CD14-positive monocyte (primary cell): ENCODE measurements around the gene CCL22. TPM values are rescaled to one million over a fixed set of nuclear protein-coding genes. Genes with fewer than 3 reads are reported as not detected.

ENCODE experiments used
- DNase-seq, 3 donors: peaks; one replicate each; pipeline ENCODE4 v3.0.0-alpha.2; 2011 to 2022
- H2AFZ ChIP-seq: 2 replicates; pipeline ENCODE4 v1.6.0; 2012; ENCODE audit warnings: mild to moderate bottlenecking, low read depth, low read length, inconsistent platforms; ENCODE audit not compliant: insufficient read depth, poor library complexity, severe bottlenecking
- H3K27ac ChIP-seq, 2 donors: 1 replicate in 1 of 2; 2 replicates in 1 of 2; pipeline ENCODE4 v1.5.1; 2012 to 2013; ENCODE audit warnings: low read length in 2 of 2, control low read depth in 1 of 2, inconsistent platforms in 1 of 2, low read depth in 1 of 2, mild to moderate bottlenecking in 1 of 2
- H3K27me3 ChIP-seq, 2 donors: one replicate each; pipeline versions ENCODE4 v1.6.0 to v1.6.1; 2011 to 2013; ENCODE audit warnings: low read length in 2 of 2; ENCODE audit not compliant: control insufficient read depth in 2 of 2, insufficient read depth in 2 of 2
- H3K36me3 ChIP-seq, 2 donors: replicated peaks in 1 of 2; 1 replicate in 1 of 2; 2 replicates in 1 of 2; pipeline versions ENCODE4 v1.5.1 to v1.6.1; 2012 to 2013; ENCODE audit warnings: low read length in 2 of 2, control low read depth in 1 of 2, inconsistent platforms in 1 of 2, mild to moderate bottlenecking in 1 of 2; ENCODE audit not compliant: insufficient read depth in 2 of 2, control insufficient read depth in 1 of 2
- H3K4me1 ChIP-seq, 2 donors: 1 replicate in 1 of 2; 2 replicates in 1 of 2; pipeline versions ENCODE4 v1.5.1 to v1.6.1; 2012 to 2013; ENCODE audit warnings: low read length in 2 of 2, control low read depth in 1 of 2, inconsistent platforms in 1 of 2, mild to moderate bottlenecking in 1 of 2, moderate library complexity in 1 of 2; ENCODE audit not compliant: insufficient read depth in 2 of 2, control insufficient read depth in 1 of 2
- H3K4me2 ChIP-seq: replicated peaks from 2 replicates; pipeline ENCODE3; 2012; ENCODE audit warnings: low read length, moderate library complexity, mild to moderate bottlenecking; ENCODE audit not compliant: poor library complexity, severe bottlenecking; ENCODE audit errors: extremely low read depth
- H3K4me3 ChIP-seq, 3 experiments: fragments of 200-600 bp in 1 of 3; sonication (generic) in 1 of 3; replicated peaks in 1 of 3; 1 replicate in 2 of 3; 2 replicates in 1 of 3; pipeline ENCODE4 v1.5.1; 2011 to 2013; ENCODE audit warnings: low read length in 3 of 3, mild to moderate bottlenecking in 3 of 3, control low read depth in 2 of 3, low read depth in 2 of 3, inconsistent platforms in 1 of 3, moderate library complexity in 1 of 3
- H3K79me2 ChIP-seq: 2 replicates; pipeline ENCODE4 v1.6.0; 2012; ENCODE audit warnings: mild to moderate bottlenecking, control low read depth, inconsistent platforms, low read length, moderate library complexity; ENCODE audit not compliant: insufficient read depth
- H3K9ac ChIP-seq: 2 replicates; pipeline ENCODE4 v1.6.0; 2017; ENCODE audit warnings: low read length, mild to moderate bottlenecking; ENCODE audit not compliant: insufficient read depth, poor library complexity, severe bottlenecking
- H3K9me3 ChIP-seq, 2 donors: replicated peaks in 1 of 2; 1 replicate in 1 of 2; 2 replicates in 1 of 2; pipeline versions ENCODE4 v1.5.1 to v1.6.1; 2012 to 2013; ENCODE audit warnings: low read length in 2 of 2, control low read depth in 1 of 2; ENCODE audit not compliant: control insufficient read depth in 1 of 2, insufficient read depth in 1 of 2
- H4K20me1 ChIP-seq: 2 replicates; pipeline ENCODE4 v1.6.0; 2012; ENCODE audit warnings: mild to moderate bottlenecking, low read length, control low read depth, moderate library complexity; ENCODE audit not compliant: insufficient read depth
- H3K27ac Mint-ChIP-seq, 7 donors: one replicate each; pipeline ENCODE4 v1.8.0; 2020; ENCODE audit warnings: mild to moderate bottlenecking in 7 of 7, mixed read lengths in 7 of 7, moderate library complexity in 6 of 7, inconsistent platforms in 2 of 7
- H3K27me3 Mint-ChIP-seq, 3 donors: one replicate each; pipeline ENCODE4 v1.8.0; 2021 to 2022; ENCODE audit warnings: low read depth in 3 of 3, mild to moderate bottlenecking in 3 of 3, mixed read lengths in 3 of 3, moderate library complexity in 3 of 3, inconsistent platforms in 1 of 3
- H3K36me3 Mint-ChIP-seq, 2 donors: one replicate each; pipeline ENCODE4 v1.8.0; 2020; ENCODE audit warnings: mixed read lengths in 2 of 2, inconsistent platforms in 1 of 2, mild to moderate bottlenecking in 1 of 2
- H3K4me1 Mint-ChIP-seq: one replicate; pipeline ENCODE4 v1.8.0; 2020; ENCODE audit warnings: mild to moderate bottlenecking, mixed read lengths
- H3K4me3 Mint-ChIP-seq, 2 donors: one replicate each; pipeline ENCODE4 v1.8.0; 2020; ENCODE audit warnings: mild to moderate bottlenecking in 2 of 2, mixed read lengths in 2 of 2, moderate library complexity in 1 of 2
- H3K9me3 Mint-ChIP-seq, 7 donors: one replicate each; pipeline ENCODE4 v1.8.0; 2020 to 2022; ENCODE audit warnings: mixed read lengths in 7 of 7, mild to moderate bottlenecking in 6 of 7, moderate library complexity in 6 of 7, inconsistent platforms in 2 of 7
- CTCF ChIP-seq: fragments of 200-600 bp; IDR thresholded peaks from one replicate; pipeline ENCODE4 v1.8.0; 2022; ENCODE audit warnings: antibody characterized with exemption, mild to moderate bottlenecking
- WGBS: methylation state at CpG from one replicate; pipeline ENCODE4 v1.1.5; 2013; ENCODE audit warnings: missing lambda C conversion rate; ENCODE audit not compliant: insufficient coverage; 5-methylcytosine and 5-hydroxymethylcytosine counted together
- intact Hi-C, 2 donors: fragments of 100-400 bp; cut with micrococcal nuclease; formaldehyde crosslinking; loops; one replicate each; pipeline versions ENCODE4 v1.15.0 to v1.15.1; 2023
- polyA plus RNA-seq, 3 donors: library from polyadenylated mRNA; depleted of rRNA in 1 of 3; unstranded in 2 of 3; stranded (reverse) in 1 of 3; fragments of 300-500 nt in 2 of 3; fragments of >200 nt in 1 of 3; fragmentation: Illumina TruSeq in 2 of 3; gene quantifications; 1 replicate in 2 of 3; 2 replicates in 1 of 3; pipeline ENCODE4 v1.2.3, GENCODE V29; 2012 to 2021

CCL22 gene
- polyA plus RNA-seq, 3 donors = 0.04 to 0.18 (median 0.15) TPM

GRCh38 chr16:57358086-57358420 lies 530 bp upstream of the CCL22 start:
- H3K4me1 Mint-ChIP-seq = peaks cover 19% of the 10 kb centered on the region
- no peak for TF ChIP-seq CTCF
- no peak overlapping the region for H3K4me2 ChIP-seq
- intact Hi-C loops = no loop called here
- H3K4me1 ChIP-seq = peaks cover 17 to 19% of the 10 kb centered on the region in 2 donors
- no peaks in the 10 kb centered on the region for H3K27me3 ChIP-seq
- H3K9me3 Mint-ChIP-seq = no peaks in the 10 kb centered on the region
- H2AFZ ChIP-seq = peak overlapping the region; percentile 32
- no peak overlapping the region for H3K4me3 ChIP-seq
- H3K27ac Mint-ChIP-seq = peak overlapping the region; percentile 3 to 83 (median 63)
- peak overlapping the region in 1 of 2 donors; percentile 49 for H3K27ac ChIP-seq
- no peaks in the 10 kb centered on the region for H3K36me3 ChIP-seq
- H3K9ac ChIP-seq = no peak overlapping the region
- WGBS = 76% methylated on average over 5 of the region's 7 CpGs
- DNase-seq = no peak
- peaks cover 10 to 15% (median 11%) of the 10 kb centered on the region in 3 donors for H3K27me3 Mint-ChIP-seq
- no peaks in the 10 kb centered on the region for H3K36me3 Mint-ChIP-seq
- no peaks in the 10 kb centered on the region for H3K79me2 ChIP-seq
- no peaks in the 10 kb centered on the region for H4K20me1 ChIP-seq
- no peaks in the 10 kb centered on the region for H3K9me3 ChIP-seq
- peak overlapping the region in 1 of 2 donors; percentile 19 for H3K4me3 Mint-ChIP-seq

GRCh38 chr16:57360321-57360935 lies 1.8 kb downstream of the CCL22 start:
- no peaks in the 10 kb centered on the region for H3K79me2 ChIP-seq
- Mint-ChIP-seq H3K4me3 (no peak overlapping the region), H3K4me1 (peaks cover 19% of the 10 kb centered on the region), H3K36me3 (no peaks in the 10 kb centered on the region), H3K9me3 (no peaks in the 10 kb centered on the region), H3K27me3 (peaks cover 7 to 23% (median 13%) of the 10 kb centered on the region in 3 donors), H3K27ac (no peak overlapping the region)
- no peak overlapping the region for H3K4me2 ChIP-seq
- H2AFZ ChIP-seq = no peak overlapping the region
- H3K9ac ChIP-seq = no peak overlapping the region
- no peak for TF ChIP-seq CTCF
- WGBS = 96% methylated on average over 13 of the region's 16 CpGs
- H3K9me3 ChIP-seq = no peaks in the 10 kb centered on the region
- no peak overlapping the region for H3K4me3 ChIP-seq
- H3K27me3 ChIP-seq = no peaks in the 10 kb centered on the region
- DNase-seq = no peak
- intact Hi-C loops = no loop called here
- no peaks in the 10 kb centered on the region for H3K36me3 ChIP-seq
- H4K20me1 ChIP-seq = no peaks in the 10 kb centered on the region
- H3K4me1 ChIP-seq = peaks cover 17 to 21% of the 10 kb centered on the region in 2 donors
- H3K27ac ChIP-seq = no peak overlapping the region
